GM23338 (cell line): ENCODE results near the gene MAN1A2. TPM values are rescaled to one million over a fixed set of nuclear protein-coding genes. Genes with fewer than 3 reads are reported as not detected.

Source experiments
- ATAC-seq: fragments of 200-7000 bp; cut with Tn5 transposase; 3 replicates; pipeline ENCODE4 v1.9.1; 2020
- DNase-seq: peaks from one replicate; pipeline ENCODE4 v3.0.0-alpha.2; 2015; ENCODE audit warnings: low spot score
- H2AFZ ChIP-seq: fragments of 200-600 bp; sonication (generic); 2 replicates; pipeline ENCODE4 v1.8.0; 2016; ENCODE audit warnings: antibody characterized with exemption, mild to moderate bottlenecking, moderate library complexity
- H3F3A ChIP-seq: fragments of 200-600 bp; sonication (generic); replicated peaks from 2 replicates; pipeline ENCODE4 v1.8.0; 2017; ENCODE audit warnings: antibody characterized with exemption, mixed run types, low read depth
- H3K27ac ChIP-seq: fragments of 200-600 bp; sonication (generic); 2 replicates; pipeline ENCODE4 v1.6.1; 2016; ENCODE audit warnings: low read depth
- H3K27me3 ChIP-seq: fragments of 200-600 bp; sonication (generic); 2 replicates; pipeline ENCODE4 v1.8.0; 2016; ENCODE audit warnings: mild to moderate bottlenecking, mixed run types, moderate library complexity; ENCODE audit not compliant: insufficient read depth
- H3K36me3 ChIP-seq: fragments of 200-600 bp; sonication (generic); 2 replicates; pipeline ENCODE4 v1.8.0; 2016; ENCODE audit warnings: mild to moderate bottlenecking; ENCODE audit not compliant: insufficient read depth
- H3K4me1 ChIP-seq: fragments of 200-600 bp; sonication (generic); 2 replicates; pipeline ENCODE4 v1.8.0; 2016; ENCODE audit warnings: mild to moderate bottlenecking, moderate library complexity; ENCODE audit not compliant: insufficient read depth
- H3K4me2 ChIP-seq: fragments of 200-600 bp; sonication (generic); 2 replicates; pipeline ENCODE4 v1.7.1; 2017; ENCODE audit warnings: mixed run types
- H3K4me3 ChIP-seq: fragments of 200-600 bp; sonication (generic); 2 replicates; pipeline ENCODE4 v1.6.1; 2016; ENCODE audit warnings: mixed run types
- H3K79me2 ChIP-seq: fragments of 200-600 bp; sonication (generic); replicated peaks from 2 replicates; pipeline ENCODE4 v1.8.0; 2017; ENCODE audit warnings: mild to moderate bottlenecking; ENCODE audit not compliant: insufficient read depth
- H3K9me2 ChIP-seq: fragments of 200-600 bp; sonication (generic); 2 replicates; pipeline ENCODE4 v1.8.0; 2017; ENCODE audit not compliant: insufficient read depth
- H4K20me1 ChIP-seq: fragments of 200-600 bp; sonication (generic); replicated peaks from 2 replicates; pipeline ENCODE4 v1.8.0; 2017; ENCODE audit warnings: mild to moderate bottlenecking; ENCODE audit not compliant: insufficient read depth
- H3K27ac Mint-ChIP-seq: 2 replicates; pipeline ENCODE4 v1.8.0; 2020; ENCODE audit warnings: inconsistent platforms, mild to moderate bottlenecking, moderate library complexity, mixed read lengths
- H3K27me3 Mint-ChIP-seq: 3 replicates; pipeline ENCODE4 v1.8.0; 2022; ENCODE audit warnings: low read depth, mild to moderate bottlenecking, moderate library complexity, mixed read lengths, inconsistent platforms; ENCODE audit not compliant: insufficient read depth, poor library complexity
- H3K36me3 Mint-ChIP-seq: 3 replicates; pipeline ENCODE4 v1.8.0; 2021; ENCODE audit warnings: low read depth, mild to moderate bottlenecking, inconsistent platforms, moderate library complexity, mixed read lengths
- H3K4me1 Mint-ChIP-seq: 3 replicates; pipeline ENCODE4 v1.8.0; 2020; ENCODE audit warnings: mild to moderate bottlenecking, inconsistent platforms, mixed read lengths
- H3K4me3 Mint-ChIP-seq: 3 replicates; pipeline ENCODE4 v1.8.0; 2021; ENCODE audit warnings: moderate library complexity, mild to moderate bottlenecking, inconsistent platforms, mixed read lengths
- H3K9me3 Mint-ChIP-seq: 3 replicates; pipeline ENCODE4 v1.8.0; 2020; ENCODE audit warnings: moderate library complexity, mild to moderate bottlenecking, inconsistent platforms, mixed read lengths
- CREB1 ChIP-seq: fragments of 250-450 bp; sonication (Bioruptor Pico); IDR thresholded peaks from 2 replicates; pipeline ENCODE4 v1.5.0; 2020; ENCODE audit warnings: low read depth, mild to moderate bottlenecking, moderate library complexity
- ETS1 ChIP-seq: IDR thresholded peaks from 2 replicates; pipeline ENCODE4 v1.6.1; 2016; ENCODE audit warnings: antibody characterized with exemption
- EZH2 ChIP-seq: fragments of 200-600 bp; sonication (generic); IDR thresholded peaks from one replicate; pipeline ENCODE4 v1.8.0; 2017; ENCODE audit warnings: antibody characterized with exemption, mild to moderate bottlenecking, low read depth; ENCODE audit not compliant: unreplicated experiment
- EZH2phosphoT487 ChIP-seq: fragments of 200-600 bp; sonication (generic); IDR thresholded peaks from one replicate; pipeline ENCODE4 v1.8.1; 2018; ENCODE audit warnings: antibody characterized with exemption; ENCODE audit not compliant: unreplicated experiment
- JUNB ChIP-seq: IDR thresholded peaks from one replicate; pipeline ENCODE4 v1.6.1; 2016; ENCODE audit warnings: antibody characterized with exemption; ENCODE audit not compliant: unreplicated experiment
- NANOG ChIP-seq: IDR thresholded peaks from 2 replicates; pipeline ENCODE4 v1.6.1; 2016; ENCODE audit warnings: antibody characterized with exemption, borderline replicate concordance
- REST ChIP-seq: IDR thresholded peaks from one replicate; pipeline ENCODE4 v1.6.1; 2018; ENCODE audit warnings: antibody characterized with exemption; ENCODE audit not compliant: unreplicated experiment
- STAT1 ChIP-seq: IDR thresholded peaks from one replicate; pipeline ENCODE4 v1.6.1; 2016; ENCODE audit warnings: antibody characterized with exemption; ENCODE audit not compliant: unreplicated experiment
- ZNF114 ChIP-seq: fragments of 250-450 bp; sonication (Bioruptor Pico); IDR thresholded peaks from 2 replicates; pipeline ENCODE4 v1.5.0; 2020; ENCODE audit warnings: mild to moderate bottlenecking, moderate library complexity
- ZNF331 ChIP-seq: fragments of 250-450 bp; sonication (Bioruptor Pico); IDR thresholded peaks from 2 replicates; pipeline ENCODE4 v1.5.0; 2020; ENCODE audit warnings: low read depth, mild to moderate bottlenecking, moderate library complexity
- ZNF462 ChIP-seq: fragments of 250-450 bp; sonication (Bioruptor Pico); IDR thresholded peaks from 2 replicates; pipeline ENCODE4 v1.5.0; 2020; ENCODE audit warnings: mild to moderate bottlenecking, moderate library complexity
- polyA plus RNA-seq: library from polyadenylated mRNA; unstranded; fragments of >200 nt; fragmentation: Nextera tagmentation; extraction: Ambion mirVana; gene quantifications from 2 replicates; pipeline ENCODE4 v1.2.1, GENCODE V29; 2016
- total RNA-seq: library from RNA; depleted of rRNA; stranded (reverse); fragments of >200 nt; shearing (Covaris generic); gene quantifications from 2 replicates; pipeline ENCODE4 v1.2.3, GENCODE V29; 2014

MAN1A2 gene
- total and polyA plus RNA-seq, 2 experiments from 2014 or later = 18.6 to 22.2 TPM

- Histone ChIP-seq H3F3A (no peaks in the 10 kb centered on the region), H3K36me3 (no peaks in the 10 kb centered on the region), H3K4me2 (no peak overlapping the region), H2AFZ (no peak overlapping the region), H3K9me2 (peaks cover 11% of the 10 kb centered on the region; the same call in 1 of the 2 replicates), H3K79me2 (peaks cover 51% of the 10 kb centered on the region), H3K4me1 (peaks cover 5% of the 10 kb centered on the region), H3K4me3 (no peak overlapping the region), H4K20me1 (no peaks in the 10 kb centered on the region), H3K27me3 (no peaks in the 10 kb centered on the region), H3K27ac (no peak overlapping the region)
- TF ChIP-seq JUNB = no peak
- no peak for TF ChIP-seq ZNF331 (CRISPR knock-in tag)
- no peak for TF ChIP-seq STAT1
- no peak for TF ChIP-seq REST
- TF ChIP-seq EZH2 = no peak
- no peak for TF ChIP-seq CREB1 (CRISPR knock-in tag)
- no peak for TF ChIP-seq ZNF114 (CRISPR knock-in tag)
- TF ChIP-seq ETS1 = no peak
- no peak for TF ChIP-seq NANOG
- Mint-ChIP-seq H3K4me3 (no peak overlapping the region), H3K27ac (no peak overlapping the region), H3K27me3 (no peaks in the 10 kb centered on the region), H3K4me1 (peaks cover 21% of the 10 kb centered on the region; the same call in 2 of the 3 replicates), H3K9me3 (no peaks in the 10 kb centered on the region), H3K36me3 (no peaks in the 10 kb centered on the region)
- ATAC-seq (no peak), DNase-seq (no peak)
Observed at GRCh38 chr1:117396074-117396473, 28.8 kb downstream of the MAN1A2 start.

GRCh38 chr1:117396636-117397035 lies 29.4 kb downstream of the MAN1A2 start:
- H3K4me1 Mint-ChIP-seq = peaks cover 20% of the 10 kb centered on the region; the same call in 2 of the 3 replicates
- TF ChIP-seq EZH2phosphoT487 (no peak), ZNF462 (no peak), ETS1 (no peak)

More at GRCh38 chr1:117396636-117397035, 29.4 kb downstream of the MAN1A2 start:
- no peak overlapping the region for H3K4me3 ChIP-seq
- H3K36me3 Mint-ChIP-seq = peaks cover under 1% of the 10 kb centered on the region; the same call in 1 of the 3 replicates
- peaks cover 11% of the 10 kb centered on the region; the same call in 1 of the 2 replicates for H3K9me2 ChIP-seq
- no peak overlapping the region for H3K4me3 Mint-ChIP-seq
- peaks cover 48% of the 10 kb centered on the region for H3K79me2 ChIP-seq
- no peaks in the 10 kb centered on the region for H3F3A ChIP-seq
- no peak for DNase-seq
- H3K4me1 ChIP-seq = peaks cover 5% of the 10 kb centered on the region
- no peaks in the 10 kb centered on the region for H3K27me3 Mint-ChIP-seq
- H3K27me3 ChIP-seq = no peaks in the 10 kb centered on the region
- no peak overlapping the region for H3K27ac ChIP-seq
- no peaks in the 10 kb centered on the region for H3K36me3 ChIP-seq
- no peak for ATAC-seq
- no peak overlapping the region for H2AFZ ChIP-seq
- no peak overlapping the region for H3K27ac Mint-ChIP-seq
- H3K9me3 Mint-ChIP-seq = no peaks in the 10 kb centered on the region
- no peak overlapping the region for H3K4me2 ChIP-seq
- H4K20me1 ChIP-seq = no peaks in the 10 kb centered on the region
